Testis (tissue), 2 donors: ENCODE results near the gene CDH13.

ENCODE experiments used
- POLR2A ChIP-seq: fragments of 450-650 bp; IDR thresholded peaks from one replicate; pipeline ENCODE4 v1.6.1; 2017; ENCODE audit warnings: antibody characterized with exemption, mild to moderate bottlenecking, moderate library complexity
- TF ChIP-seq, protein P1 (sequence below), 3 experiments: fragments of 450-650 bp in 2 of 3; fragments of 200-600 bp in 1 of 3; sonication (generic) in 1 of 3; IDR thresholded peaks; one replicate each; pipeline ENCODE4 v1.5.1; 2016 to 2019; ENCODE audit warnings: antibody characterized with exemption in 3 of 3, mild to moderate bottlenecking in 2 of 3, moderate library complexity in 1 of 3

DNA sequence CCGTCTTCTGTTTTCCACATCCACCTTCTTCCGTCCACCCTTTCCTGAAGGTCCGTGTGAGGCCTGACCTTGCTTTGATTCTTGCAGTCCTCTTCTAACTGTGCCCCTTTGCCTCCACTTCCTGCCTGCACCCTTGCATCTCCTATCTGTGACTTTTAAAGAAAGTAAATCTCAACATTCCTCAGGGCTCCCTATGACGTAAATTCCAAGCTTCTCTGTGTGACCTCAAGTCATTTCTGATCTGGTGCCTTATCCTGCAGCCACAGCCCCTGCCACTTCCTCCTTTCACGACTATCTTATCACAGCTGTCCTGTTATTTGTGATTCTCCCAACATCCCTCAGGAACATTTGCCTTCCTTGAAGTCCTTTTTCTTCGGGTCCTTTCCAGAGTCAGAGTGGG lies 520.5 kb downstream of the CDH13 start:
- TF ChIP-seq, protein P1, sequence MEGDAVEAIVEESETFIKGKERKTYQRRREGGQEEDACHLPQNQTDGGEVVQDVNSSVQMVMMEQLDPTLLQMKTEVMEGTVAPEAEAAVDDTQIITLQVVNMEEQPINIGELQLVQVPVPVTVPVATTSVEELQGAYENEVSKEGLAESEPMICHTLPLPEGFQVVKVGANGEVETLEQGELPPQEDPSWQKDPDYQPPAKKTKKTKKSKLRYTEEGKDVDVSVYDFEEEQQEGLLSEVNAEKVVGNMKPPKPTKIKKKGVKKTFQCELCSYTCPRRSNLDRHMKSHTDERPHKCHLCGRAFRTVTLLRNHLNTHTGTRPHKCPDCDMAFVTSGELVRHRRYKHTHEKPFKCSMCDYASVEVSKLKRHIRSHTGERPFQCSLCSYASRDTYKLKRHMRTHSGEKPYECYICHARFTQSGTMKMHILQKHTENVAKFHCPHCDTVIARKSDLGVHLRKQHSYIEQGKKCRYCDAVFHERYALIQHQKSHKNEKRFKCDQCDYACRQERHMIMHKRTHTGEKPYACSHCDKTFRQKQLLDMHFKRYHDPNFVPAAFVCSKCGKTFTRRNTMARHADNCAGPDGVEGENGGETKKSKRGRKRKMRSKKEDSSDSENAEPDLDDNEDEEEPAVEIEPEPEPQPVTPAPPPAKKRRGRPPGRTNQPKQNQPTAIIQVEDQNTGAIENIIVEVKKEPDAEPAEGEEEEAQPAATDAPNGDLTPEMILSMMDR (IDR thresholded peaks at IDR 0.05): no peak
- no peak for TF ChIP-seq POLR2A
